ENCODE results near the gene ASB18. TPM values are rescaled to one million over a fixed set of nuclear protein-coding genes. Genes with fewer than 3 reads are reported as not detected.

The ASB18 gene
- total and polyA plus RNA-seq, 10 of the 15 experiments (the other 5 are each of a cell fraction or from before 2014, with no cell fraction given) = not detected

GRCh38 chr2:236173036-236173728 is 91.0 kb downstream of the ASB18 start:
- H3K9me3 ChIP-seq (replicated peaks; ENCODE audit: control insufficient read depth, insufficient read depth, low read length) = no peaks in the 10 kb centered on the region; the same call in 2 of the 3 replicates
- no peak overlapping the region for H3K9ac ChIP-seq (ENCODE audit: control insufficient read depth, insufficient read depth, low read length)
- H3K36me3 ChIP-seq (ENCODE audit: control insufficient read depth in 2 of 2, insufficient read depth in 2 of 2, low read length in 1 of 2) = no peaks in the 10 kb centered on the region
- CTCF ChIA-PET = no interaction called here
- intact Hi-C loops (cut with micrococcal nuclease; ENCODE audit: unreplicated experiment) (no loop called here), in situ Hi-C loops (cut with MboI) (no loop called here)
- RAD21 ChIA-PET (ENCODE audit: unreplicated experiment) = no interaction called here
- ATAC-seq = no peak
- SMC1A ChIA-PET (ENCODE audit: uncharacterized antibody, unreplicated experiment) = no interaction called here
- POLR2A ChIA-PET = no interaction called here
- no peak overlapping the region for H3K4me2 ChIP-seq (ENCODE audit: control insufficient read depth, insufficient read depth)
- peaks cover 1 to 8% of the 10 kb centered on the region in 2 experiments; a peak in 3 of 4 replicates for H3K27me3 ChIP-seq (replicated peaks in 1 of 2; ENCODE audit: control insufficient read depth in 2 of 2, insufficient read depth in 2 of 2, low read length in 1 of 2)
- FAIRE-seq = no peak
- BruUV-seq (replicated peaks) = no TSS peak
- no peaks in the 10 kb centered on the region for H4K20me1 ChIP-seq (ENCODE audit: control insufficient read depth, insufficient read depth)
- no peak for DNase-seq (ENCODE audit: low read depth, low spot score)
- H2AFZ ChIP-seq (ENCODE audit: control insufficient read depth, low read depth, low read length) = no peak overlapping the region
- H3K79me2 ChIP-seq (ENCODE audit: control insufficient read depth, insufficient read depth, low read length) = no peaks in the 10 kb centered on the region
- H3K27ac ChIP-seq (ENCODE audit: control insufficient read depth, insufficient read depth) = no peak overlapping the region
- 41% methylated on average over 37 of the region's 62 CpGs for WGBS (ENCODE audit: insufficient coverage, insufficient replicate concordance, low lambda C conversion rate, missing lambda C conversion rate)
- no peaks in the 10 kb centered on the region for H3K4me1 ChIP-seq (ENCODE audit: control insufficient read depth, insufficient read depth, low read length)
- no peak overlapping the region for H3K4me3 ChIP-seq
- TF ChIP-seq CREB1 (IDR thresholded peaks at IDR 0.05; ENCODE audit: low read depth) (no peak), E4F1 (IDR thresholded peaks at IDR 0.05; ENCODE audit: borderline replicate concordance, partially characterized antibody) (no peak), TCF7 (IDR thresholded peaks at IDR 0.05; ENCODE audit: borderline replicate concordance) (no peak), JUNB (IDR thresholded peaks at IDR 0.05) (no peak), CUX1 (IDR thresholded peaks at IDR 0.05; ENCODE audit: insufficient replicate concordance, low read depth, low read length) (no peak), NR2C2 (IDR thresholded peaks at IDR 0.05; ENCODE audit: borderline replicate concordance, control insufficient read depth, insufficient read length, low read depth) (no peak), CEBPB (IDR thresholded peaks at IDR 0.05; ENCODE audit: borderline replicate concordance in 1 of 2, low read depth in 2 of 2, low read length in 2 of 2) (no peak), ESRRA (IDR thresholded peaks at IDR 0.05; ENCODE audit: low read length) (no peak), BCL3 (IDR thresholded peaks at IDR 0.05; ENCODE audit: borderline replicate concordance, insufficient read depth, low read depth, low read length, poor library complexity, severe bottlenecking) (no peak), MAX (IDR thresholded peaks at IDR 0.05; ENCODE audit: low read depth, low read length) (no peak), HSF1 (IDR thresholded peaks at IDR 0.05; ENCODE audit: low read depth, low read length) (no peak), CHD2 (IDR thresholded peaks at IDR 0.05; ENCODE audit: borderline replicate concordance, low read depth, low read length) (no peak)

All from GM12878 (cell line).